Breast epithelium (tissue), 4 donors: ENCODE results near the gene ZNF793. TPM values are rescaled to one million over a fixed set of nuclear protein-coding genes. Genes with fewer than 3 reads are reported as not detected.

Experiments
- DNase-seq, 2 donors: peaks; one replicate each; pipeline ENCODE4 v3.0.0-alpha.2; 2019; ENCODE audit warnings: low spot score in 2 of 2
- H3K27ac ChIP-seq, 2 donors: fragments of 200-600 bp; sonication (generic) in 1 of 2; one replicate each; pipeline ENCODE4 v1.5.1; 2016 to 2019; ENCODE audit warnings: mild to moderate bottlenecking in 1 of 2
- H3K27me3 ChIP-seq, 2 donors: fragments of 200-600 bp; sonication (generic) in 1 of 2; one replicate each; pipeline versions ENCODE4 v1.5.1 to v1.6.0; 2017 to 2019; ENCODE audit warnings: control low read depth in 1 of 2, mild to moderate bottlenecking in 1 of 2
- H3K36me3 ChIP-seq: fragments of 200-600 bp; one replicate; pipeline ENCODE4 v1.5.1; 2019
- H3K4me1 ChIP-seq, 2 donors: fragments of 200-600 bp; sonication (generic); one replicate each; pipeline ENCODE4 v1.5.1; 2016 to 2019; ENCODE audit warnings: control low read depth in 1 of 2
- H3K4me3 ChIP-seq, 3 donors: fragments of 200-600 bp; sonication (generic); 1 replicate in 2 of 3; 2 replicates in 1 of 3; pipeline ENCODE4 v1.5.1; 2016 to 2019; ENCODE audit warnings: mild to moderate bottlenecking in 3 of 3, moderate library complexity in 2 of 3
- H3K9me3 ChIP-seq, 2 donors: fragments of 200-600 bp; sonication (generic) in 1 of 2; one replicate each; pipeline ENCODE4 v1.5.1; 2016 to 2019; ENCODE audit warnings: control low read depth in 1 of 2
- POLR2A ChIP-seq: fragments of 450-650 bp; IDR thresholded peaks from one replicate; pipeline ENCODE4 v1.6.1; 2016; ENCODE audit warnings: antibody characterized with exemption, mild to moderate bottlenecking, moderate library complexity
- POLR2AphosphoS5 ChIP-seq, 3 donors: sonication (generic); formaldehyde crosslinking; IDR thresholded peaks; one replicate each; pipeline ENCODE4 v1.6.1; 2017; ENCODE audit warnings: antibody characterized with exemption in 3 of 3
- intact Hi-C: fragments of 100-400 bp; cut with DNase I; formaldehyde crosslinking; loops from one replicate; pipeline ENCODE4 v1.15.1; 2023; ENCODE audit warnings: low total_unique reads
- total RNA-seq, 3 donors: library from RNA; depleted of rRNA; stranded (reverse); fragments of >200 nt; gene quantifications; one replicate each; pipeline ENCODE4 v1.1.0, GENCODE V29; 2016
- TF ChIP-seq, protein P1 (sequence below), 3 donors: fragments of 450-650 bp; IDR thresholded peaks; one replicate each; pipeline ENCODE4 v1.5.1; 2016 to 2017; ENCODE audit warnings: antibody characterized with exemption in 3 of 3, mild to moderate bottlenecking in 3 of 3, moderate library complexity in 3 of 3

The ZNF793 gene
- total RNA-seq, 3 donors from 2014 or later: 1.3 to 10.2 (median 7.2) TPM

GRCh38 chr19:37564624-37565369 is 58.1 kb downstream of the ZNF793 start:
- TF ChIP-seq POLR2A (no peak), POLR2AphosphoS5 (IDR thresholded peaks at IDR 0.05) (no peak)
- TF ChIP-seq, protein P1, sequence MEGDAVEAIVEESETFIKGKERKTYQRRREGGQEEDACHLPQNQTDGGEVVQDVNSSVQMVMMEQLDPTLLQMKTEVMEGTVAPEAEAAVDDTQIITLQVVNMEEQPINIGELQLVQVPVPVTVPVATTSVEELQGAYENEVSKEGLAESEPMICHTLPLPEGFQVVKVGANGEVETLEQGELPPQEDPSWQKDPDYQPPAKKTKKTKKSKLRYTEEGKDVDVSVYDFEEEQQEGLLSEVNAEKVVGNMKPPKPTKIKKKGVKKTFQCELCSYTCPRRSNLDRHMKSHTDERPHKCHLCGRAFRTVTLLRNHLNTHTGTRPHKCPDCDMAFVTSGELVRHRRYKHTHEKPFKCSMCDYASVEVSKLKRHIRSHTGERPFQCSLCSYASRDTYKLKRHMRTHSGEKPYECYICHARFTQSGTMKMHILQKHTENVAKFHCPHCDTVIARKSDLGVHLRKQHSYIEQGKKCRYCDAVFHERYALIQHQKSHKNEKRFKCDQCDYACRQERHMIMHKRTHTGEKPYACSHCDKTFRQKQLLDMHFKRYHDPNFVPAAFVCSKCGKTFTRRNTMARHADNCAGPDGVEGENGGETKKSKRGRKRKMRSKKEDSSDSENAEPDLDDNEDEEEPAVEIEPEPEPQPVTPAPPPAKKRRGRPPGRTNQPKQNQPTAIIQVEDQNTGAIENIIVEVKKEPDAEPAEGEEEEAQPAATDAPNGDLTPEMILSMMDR (IDR thresholded peaks at IDR 0.05): no peak
- Histone ChIP-seq H3K27ac (no peak overlapping the region), H3K4me1 (no peaks in the 10 kb centered on the region), H3K9me3 (peaks cover 0 to 99% of the 10 kb centered on the region in 2 donors), H3K36me3 (peaks cover 4% of the 10 kb centered on the region), H3K4me3 (no peak overlapping the region), H3K27me3 (no peaks in the 10 kb centered on the region)
- DNase-seq: no peak
- intact Hi-C loops: no loop called here

GRCh38 chr19:37565370-37565669 is 58.6 kb downstream of the ZNF793 start:
- no peaks in the 10 kb centered on the region for H3K4me1 ChIP-seq
- H3K27ac ChIP-seq: no peak overlapping the region
- H3K4me3 ChIP-seq: no peak overlapping the region
- no peak for TF ChIP-seq POLR2A
- TF ChIP-seq POLR2AphosphoS5 (IDR thresholded peaks at IDR 0.05): no peak
- TF ChIP-seq, protein P1 (IDR thresholded peaks at IDR 0.05): no peak
- peaks cover 4% of the 10 kb centered on the region for H3K36me3 ChIP-seq
- no peak for DNase-seq
- no peaks in the 10 kb centered on the region for H3K27me3 ChIP-seq
- intact Hi-C loops: no loop called here
- H3K9me3 ChIP-seq: peaks cover 0 to 99% of the 10 kb centered on the region in 2 donors

- H3K9me3 ChIP-seq: peaks cover 0 to 71% of the 10 kb centered on the region in 2 donors
- TF ChIP-seq, protein P1 (IDR thresholded peaks at IDR 0.05): no peak
- no peak for TF ChIP-seq POLR2AphosphoS5 (IDR thresholded peaks at IDR 0.05)
- no peak for TF ChIP-seq POLR2A
- peaks cover 9% of the 10 kb centered on the region for H3K36me3 ChIP-seq
- no peaks in the 10 kb centered on the region for H3K27me3 ChIP-seq
- H3K4me1 ChIP-seq: no peaks in the 10 kb centered on the region
- intact Hi-C loops: no loop called here
- no peak overlapping the region for H3K27ac ChIP-seq
- no peak overlapping the region for H3K4me3 ChIP-seq
- DNase-seq: no peak
Observed at GRCh38 chr19:37572203-37572602, 65.5 kb downstream of the ZNF793 start.

- TF ChIP-seq, protein P1 (IDR thresholded peaks at IDR 0.05): no peak
- TF ChIP-seq POLR2A: no peak
- TF ChIP-seq POLR2AphosphoS5 (IDR thresholded peaks at IDR 0.05): no peak
- H3K27me3 ChIP-seq: no peaks in the 10 kb centered on the region
- H3K27ac ChIP-seq: no peak overlapping the region
- H3K36me3 ChIP-seq: peaks cover 51% of the 10 kb centered on the region
- no peaks in the 10 kb centered on the region for H3K4me1 ChIP-seq
- no peak for DNase-seq
- H3K9me3 ChIP-seq: peaks cover 32 to 83% of the 10 kb centered on the region in 2 donors
- intact Hi-C loops: no loop called here
- no peak overlapping the region for H3K4me3 ChIP-seq
Observed at GRCh38 chr19:37583340-37583739, 76.6 kb downstream of the ZNF793 start.

Other genes starting within 250 kb of the ZNF793 start
- gene ZNF527, start 135.8 kb upstream of the ZNF793 start, total RNA-seq: 10 to 100 TPM in 1 of 3 donors, 1 to 10 TPM in 2; 6.7 to 14.2 (median 9.5) TPM
- gene ZNF569, start 39.5 kb upstream of the ZNF793 start, total RNA-seq: 1 to 10 TPM; 6.9 to 9.1 (median 8.2) TPM
- 10 to 100 TPM in 2 of 3 donors, 1 to 10 TPM in 1; 4.5 to 10.8 (median 10.2) TPM for gene ZNF570, start 37.6 kb upstream of the ZNF793 start, total RNA-seq
- gene ZNF571, start 87.9 kb downstream of the ZNF793 start, total RNA-seq: 10 to 100 TPM in 1 of 3 donors, 1 to 10 TPM in 2; 5.3 to 12.6 (median 9.2) TPM
- gene ZNF540, start 87.9 kb downstream of the ZNF793 start, total RNA-seq: 1 to 10 TPM; 1.8 to 9.7 (median 6.6) TPM
- 10 to 100 TPM in 2 of 3 donors, 1 to 10 TPM in 1; 4.8 to 18.1 (median 11.1) TPM for gene ZFP30, start 148.5 kb downstream of the ZNF793 start, total RNA-seq
- 1 to 10 TPM; 1.4 to 8.5 (median 5.6) TPM for gene ZNF607, start 212.8 kb downstream of the ZNF793 start, total RNA-seq